Measurements from ENCODE around the gene CIROP.

CIROP gene, protein sequence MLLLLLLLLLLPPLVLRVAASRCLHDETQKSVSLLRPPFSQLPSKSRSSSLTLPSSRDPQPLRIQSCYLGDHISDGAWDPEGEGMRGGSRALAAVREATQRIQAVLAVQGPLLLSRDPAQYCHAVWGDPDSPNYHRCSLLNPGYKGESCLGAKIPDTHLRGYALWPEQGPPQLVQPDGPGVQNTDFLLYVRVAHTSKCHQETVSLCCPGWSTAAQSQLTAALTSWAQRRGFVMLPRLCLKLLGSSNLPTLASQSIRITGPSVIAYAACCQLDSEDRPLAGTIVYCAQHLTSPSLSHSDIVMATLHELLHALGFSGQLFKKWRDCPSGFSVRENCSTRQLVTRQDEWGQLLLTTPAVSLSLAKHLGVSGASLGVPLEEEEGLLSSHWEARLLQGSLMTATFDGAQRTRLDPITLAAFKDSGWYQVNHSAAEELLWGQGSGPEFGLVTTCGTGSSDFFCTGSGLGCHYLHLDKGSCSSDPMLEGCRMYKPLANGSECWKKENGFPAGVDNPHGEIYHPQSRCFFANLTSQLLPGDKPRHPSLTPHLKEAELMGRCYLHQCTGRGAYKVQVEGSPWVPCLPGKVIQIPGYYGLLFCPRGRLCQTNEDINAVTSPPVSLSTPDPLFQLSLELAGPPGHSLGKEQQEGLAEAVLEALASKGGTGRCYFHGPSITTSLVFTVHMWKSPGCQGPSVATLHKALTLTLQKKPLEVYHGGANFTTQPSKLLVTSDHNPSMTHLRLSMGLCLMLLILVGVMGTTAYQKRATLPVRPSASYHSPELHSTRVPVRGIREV

DNA sequence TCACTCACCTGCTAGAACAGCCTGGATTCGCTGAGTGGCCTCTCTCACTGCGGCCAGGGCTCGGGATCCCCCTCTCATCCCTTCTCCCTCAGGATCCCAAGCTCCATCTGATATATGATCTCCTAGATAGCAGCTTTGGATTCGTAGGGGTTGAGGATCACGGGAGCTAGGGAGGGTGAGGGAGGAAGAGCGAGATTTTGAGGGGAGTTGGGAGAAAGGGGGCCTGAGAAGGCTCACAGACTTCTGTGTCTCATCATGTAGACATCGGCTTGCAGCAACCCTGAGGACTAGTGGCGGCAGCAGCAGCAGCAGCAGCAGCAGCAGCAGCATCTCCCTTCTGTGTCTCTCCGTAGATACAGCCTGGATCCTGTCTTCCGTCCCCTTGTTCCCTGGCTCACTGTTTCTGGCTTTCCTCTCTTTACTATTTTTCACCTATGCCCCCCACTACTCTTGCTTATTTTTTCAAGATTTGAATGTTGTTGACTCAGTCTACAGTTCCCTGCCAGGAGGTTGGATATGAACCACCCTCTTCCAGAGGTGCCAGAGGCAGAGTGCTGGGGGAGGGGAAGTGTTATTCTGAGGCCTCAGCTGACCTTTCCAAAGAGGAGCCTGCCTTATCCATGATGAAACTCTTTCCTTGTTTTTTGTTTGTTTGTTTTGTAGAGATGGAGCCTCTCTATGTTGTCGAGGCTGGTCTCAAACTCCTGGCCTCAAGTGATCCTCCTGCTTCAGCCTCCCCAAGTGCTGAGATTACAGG is at the start of gene CIROP:
Gene CIROP, minus strand, starts transcription at position 399 of the 757 bp plus-strand sequence. Its CDS starts 69 bp downstream, at position 330.
- Histone ChIP-seq H3K4me1 (ENCODE audit: insufficient read depth, poor library complexity, severe bottlenecking) (no peaks in the 10 kb centered on the region), H3K4me3 (ENCODE audit: severe bottlenecking) (no peak within 1 kb of the TSS), H3K9me3 (ENCODE audit: severe bottlenecking) (no peaks in the 10 kb centered on the region), H3K27me3 (ENCODE audit: insufficient read depth, poor library complexity, severe bottlenecking) (no peaks in the 10 kb centered on the region), H3K27ac (ENCODE audit: poor library complexity, severe bottlenecking) (no peak within 1 kb of the TSS), H3K36me3 (ENCODE audit: low read depth) (no peaks in the 10 kb centered on the region)
- DNase-seq (ENCODE audit: low spot score) (no peak), ATAC-seq (ENCODE audit: low read depth) (no peak)
- TF ChIP-seq, protein P1, sequence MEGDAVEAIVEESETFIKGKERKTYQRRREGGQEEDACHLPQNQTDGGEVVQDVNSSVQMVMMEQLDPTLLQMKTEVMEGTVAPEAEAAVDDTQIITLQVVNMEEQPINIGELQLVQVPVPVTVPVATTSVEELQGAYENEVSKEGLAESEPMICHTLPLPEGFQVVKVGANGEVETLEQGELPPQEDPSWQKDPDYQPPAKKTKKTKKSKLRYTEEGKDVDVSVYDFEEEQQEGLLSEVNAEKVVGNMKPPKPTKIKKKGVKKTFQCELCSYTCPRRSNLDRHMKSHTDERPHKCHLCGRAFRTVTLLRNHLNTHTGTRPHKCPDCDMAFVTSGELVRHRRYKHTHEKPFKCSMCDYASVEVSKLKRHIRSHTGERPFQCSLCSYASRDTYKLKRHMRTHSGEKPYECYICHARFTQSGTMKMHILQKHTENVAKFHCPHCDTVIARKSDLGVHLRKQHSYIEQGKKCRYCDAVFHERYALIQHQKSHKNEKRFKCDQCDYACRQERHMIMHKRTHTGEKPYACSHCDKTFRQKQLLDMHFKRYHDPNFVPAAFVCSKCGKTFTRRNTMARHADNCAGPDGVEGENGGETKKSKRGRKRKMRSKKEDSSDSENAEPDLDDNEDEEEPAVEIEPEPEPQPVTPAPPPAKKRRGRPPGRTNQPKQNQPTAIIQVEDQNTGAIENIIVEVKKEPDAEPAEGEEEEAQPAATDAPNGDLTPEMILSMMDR (IDR thresholded peaks at IDR 0.05; ENCODE audit: poor library complexity, severe bottlenecking): no peak

DNA sequence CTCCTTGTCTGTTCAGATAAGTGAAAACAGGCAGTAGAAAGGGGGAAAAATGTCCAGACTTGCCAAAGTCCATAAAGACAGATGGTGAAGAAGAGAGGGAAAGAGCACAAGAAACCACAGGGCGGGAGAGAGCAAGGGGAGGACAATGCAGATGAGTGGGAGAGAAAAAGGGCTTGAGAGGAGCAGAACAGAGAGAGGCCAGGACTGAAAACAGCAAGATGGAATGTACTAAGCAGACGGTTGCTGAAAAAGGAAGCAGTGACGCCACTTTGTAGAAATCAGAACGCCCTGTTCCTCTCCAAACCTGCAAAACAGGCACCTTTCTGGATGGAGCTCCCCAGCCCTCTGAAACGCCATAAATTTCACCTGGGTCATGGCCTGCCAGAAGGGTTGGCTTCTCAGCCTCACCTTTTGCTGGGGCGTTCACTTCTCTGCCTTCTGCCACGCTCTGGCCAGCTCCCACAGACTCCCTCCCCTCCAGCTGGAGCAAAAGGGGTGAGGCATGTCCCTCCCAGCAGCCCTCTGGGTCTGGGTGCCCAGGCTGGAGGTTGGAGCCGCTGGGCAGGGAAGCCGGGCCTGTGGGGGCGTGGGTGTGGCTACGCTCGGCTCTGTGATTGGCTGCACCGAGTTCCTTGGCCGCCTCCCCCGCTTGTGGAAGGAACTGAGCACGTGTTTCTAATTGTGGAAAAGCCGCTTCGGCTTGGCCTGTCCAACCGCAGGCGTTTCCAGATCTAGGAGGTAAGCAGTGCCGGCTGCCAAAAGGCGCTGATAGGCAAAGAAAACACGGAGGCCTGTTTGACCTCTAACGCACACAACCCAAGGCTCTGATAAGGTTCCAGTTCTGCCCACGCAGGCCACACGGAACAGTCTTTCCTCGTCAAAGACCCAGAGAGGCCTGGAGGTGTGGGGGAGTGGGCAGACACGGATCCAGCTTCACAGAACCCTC is 49.3 kb upstream of the CIROP start:
- peak overlapping the region; percentile 48 for H3K27ac ChIP-seq (ENCODE audit: poor library complexity, severe bottlenecking)

DNA sequence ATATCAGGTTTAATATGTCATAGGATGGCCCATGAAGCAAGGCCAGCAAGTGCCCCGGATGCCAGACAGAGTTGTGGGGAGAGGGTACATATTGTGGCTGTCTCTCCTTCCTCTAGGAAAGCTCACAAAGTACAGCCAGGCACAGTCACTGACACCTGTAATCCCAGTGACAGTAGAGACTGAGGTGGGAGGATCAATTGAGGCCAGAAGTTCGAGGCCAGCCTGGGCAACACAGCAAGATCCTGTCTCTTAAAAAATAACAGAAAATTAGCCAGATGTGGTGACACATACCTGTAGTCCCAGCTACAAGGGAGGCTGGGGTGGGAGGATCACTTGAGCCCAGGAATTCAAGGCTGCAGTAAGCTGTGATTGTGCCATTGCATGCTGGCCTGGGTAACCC is 46.6 kb upstream of the CIROP start:
- Histone ChIP-seq H3K27me3 (ENCODE audit: insufficient read depth, poor library complexity, severe bottlenecking) (no peaks in the 10 kb centered on the region), H3K4me1 (ENCODE audit: insufficient read depth, poor library complexity, severe bottlenecking) (peaks cover 29% of the 10 kb centered on the region), H3K4me3 (ENCODE audit: severe bottlenecking) (no peak overlapping the region), H3K9me3 (ENCODE audit: severe bottlenecking) (no peaks in the 10 kb centered on the region), H3K36me3 (ENCODE audit: low read depth) (no peaks in the 10 kb centered on the region), H3K27ac (ENCODE audit: poor library complexity, severe bottlenecking) (no peak overlapping the region)
- ATAC-seq (ENCODE audit: low read depth) (no peak), DNase-seq (ENCODE audit: low spot score) (no peak)
- TF ChIP-seq, protein P1 (IDR thresholded peaks at IDR 0.05; ENCODE audit: poor library complexity, severe bottlenecking): no peak

More for the DNA sequence above, 49.3 kb upstream of the CIROP start:
- peak; percentile 86 for DNase-seq (ENCODE audit: low spot score)
- TF ChIP-seq, protein P1 (IDR thresholded peaks at IDR 0.05; ENCODE audit: poor library complexity, severe bottlenecking): no peak
- Histone ChIP-seq H3K9me3 (ENCODE audit: severe bottlenecking) (no peaks in the 10 kb centered on the region), H3K4me3 (ENCODE audit: severe bottlenecking) (no peak overlapping the region), H3K4me1 (ENCODE audit: insufficient read depth, poor library complexity, severe bottlenecking) (peaks cover 29% of the 10 kb centered on the region), H3K36me3 (ENCODE audit: low read depth) (no peaks in the 10 kb centered on the region), H3K27me3 (ENCODE audit: insufficient read depth, poor library complexity, severe bottlenecking) (no peaks in the 10 kb centered on the region)
- ATAC-seq (ENCODE audit: low read depth): peak; percentile 65

DNA sequence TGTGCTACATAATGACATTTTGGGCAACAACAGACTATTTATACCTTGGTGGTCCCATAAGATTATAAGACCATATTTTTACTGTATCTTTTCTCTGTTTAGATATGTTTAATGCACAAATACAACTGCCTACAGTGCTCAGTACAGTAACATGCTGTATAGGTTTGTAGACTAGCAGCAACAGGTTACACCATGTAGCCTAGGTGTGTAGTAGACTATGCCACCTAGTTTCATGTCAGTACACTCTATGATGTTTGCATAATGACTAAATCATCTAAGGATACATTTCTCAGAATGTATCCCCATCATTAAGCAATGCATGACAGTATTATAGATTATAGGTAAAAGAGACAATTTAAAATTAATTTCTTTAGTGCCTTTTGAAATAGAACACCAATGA is 45.0 kb upstream of the CIROP start:
- Histone ChIP-seq H3K4me3 (ENCODE audit: severe bottlenecking) (no peak overlapping the region), H3K36me3 (ENCODE audit: low read depth) (no peaks in the 10 kb centered on the region), H3K27me3 (ENCODE audit: insufficient read depth, poor library complexity, severe bottlenecking) (no peaks in the 10 kb centered on the region), H3K27ac (ENCODE audit: poor library complexity, severe bottlenecking) (no peak overlapping the region), H3K9me3 (ENCODE audit: severe bottlenecking) (no peaks in the 10 kb centered on the region), H3K4me1 (ENCODE audit: insufficient read depth, poor library complexity, severe bottlenecking) (peaks cover 24% of the 10 kb centered on the region)
- peak; percentile 47; the same call in 2 of the 3 replicates for ATAC-seq (ENCODE audit: low read depth)
- TF ChIP-seq, protein P1 (IDR thresholded peaks at IDR 0.05; ENCODE audit: poor library complexity, severe bottlenecking): no peak
- DNase-seq (ENCODE audit: low spot score): no peak
